Lung (tissue), 12 donors: ENCODE data around the gene HSPB2. TPM values are rescaled to one million over a fixed set of nuclear protein-coding genes. Genes with fewer than 3 reads are reported as not detected.

ENCODE experiments used
- ATAC-seq: fragments of 200-7000 bp; cut with Tn5 transposase; one replicate; pipeline ENCODE4 v1.9.1; 2020; ENCODE audit warnings: moderate number of reproducible peaks; ENCODE audit not compliant: insufficient read depth, low FRiP score
- DNase-seq, 3 donors: peaks; one replicate each; pipeline ENCODE4 v3.0.0-alpha.2; 2013 to 2017
- H3K27ac ChIP-seq, 2 donors: one replicate each; pipeline ENCODE4 v1.5.1; 2013; ENCODE audit warnings: mild to moderate bottlenecking in 2 of 2, moderate library complexity in 2 of 2, control low read depth in 1 of 2, inconsistent platforms in 1 of 2, low read depth in 1 of 2, low read length in 1 of 2
- H3K27me3 ChIP-seq, 3 donors: one replicate each; pipeline ENCODE4 v1.5.1; 2013; ENCODE audit warnings: low read length in 2 of 3; ENCODE audit not compliant: control insufficient read depth in 3 of 3, insufficient read depth in 3 of 3
- H3K36me3 ChIP-seq, 4 donors: one replicate each; pipeline ENCODE4 v1.5.1; 2013; ENCODE audit warnings: low read length in 4 of 4, mild to moderate bottlenecking in 1 of 4, moderate library complexity in 1 of 4; ENCODE audit not compliant: control insufficient read depth in 4 of 4, insufficient read depth in 4 of 4
- H3K4me1 ChIP-seq, 5 donors: one replicate each; pipeline ENCODE4 v1.5.1; 2013; ENCODE audit warnings: low read length in 5 of 5, mild to moderate bottlenecking in 2 of 5, moderate library complexity in 1 of 5; ENCODE audit not compliant: control insufficient read depth in 5 of 5, insufficient read depth in 5 of 5
- H3K4me3 ChIP-seq: one replicate; pipeline ENCODE4 v1.5.1; 2013; ENCODE audit warnings: mild to moderate bottlenecking, control low read depth, moderate library complexity
- H3K9ac ChIP-seq, 2 donors: one replicate each; pipeline ENCODE4 v1.5.1; 2013; ENCODE audit warnings: low read length in 2 of 2, control low read depth in 1 of 2; ENCODE audit not compliant: insufficient read depth in 1 of 2
- H3K9me3 ChIP-seq, 4 donors: one replicate each; pipeline ENCODE4 v1.5.1; 2013; ENCODE audit warnings: low read length in 3 of 4, mild to moderate bottlenecking in 1 of 4, moderate library complexity in 1 of 4; ENCODE audit not compliant: control insufficient read depth in 4 of 4, insufficient read depth in 3 of 4
- WGBS, 2 donors: extraction: QIAGEN DNeasy Blood & Tissue Kit; methylation state at CpG; one replicate each; pipeline ENCODE4 v1.1.7; 2013; 5-methylcytosine and 5-hydroxymethylcytosine counted together
- polyA plus RNA-seq, 2 donors: library from polyadenylated mRNA; stranded (reverse); fragments of 200-250 nt; gene quantifications; one replicate each; pipeline ENCODE4 v1.2.1, GENCODE V29; 2013
- total RNA-seq, 2 donors: library from RNA; depleted of rRNA in 1 of 2; stranded (reverse); fragments of >200 nt in 1 of 2; gene quantifications; one replicate each; pipeline ENCODE4 v1.2.1, GENCODE V29; 2014 to 2021
- TF ChIP-seq, protein P1 (sequence below): IDR thresholded peaks from 2 replicates; pipeline ENCODE4 v1.5.1; 2012; ENCODE audit warnings: mild to moderate bottlenecking; ENCODE audit errors: control extremely low read depth, extremely low read depth
- donor health status: control.
- donor health status: control.
- donor health status: Bipolar disorder and iron deficiency.
- donor health status: healthy.
- donor health status: DM: yes; HTN: yes; CAD: no.

Gene HSPB2
- total and polyA plus RNA-seq, 4 donors: 0.65 to 5.4 (median 3.8) TPM

GRCh38 chr11:111908639-111909305 is 3.8 kb upstream of the HSPB2 start:
- DNase-seq: no peak
- Histone ChIP-seq H3K27ac (peak overlapping the region in 1 of 2 donors; percentile 92), H3K9me3 (no peaks in the 10 kb centered on the region), H3K27me3 (no peaks in the 10 kb centered on the region), H3K4me3 (no peak overlapping the region), H3K36me3 (peaks cover 0 to 6% (median 0%) of the 10 kb centered on the region in 4 donors), H3K9ac (no peak overlapping the region), H3K4me1 (peaks cover 0 to 24% (median 9%) of the 10 kb centered on the region in 5 donors)
- 83 to 87% methylated on average over 5 of the region's 5 CpGs for WGBS, 2 donors
- ATAC-seq: no peak
- TF ChIP-seq, protein P1, sequence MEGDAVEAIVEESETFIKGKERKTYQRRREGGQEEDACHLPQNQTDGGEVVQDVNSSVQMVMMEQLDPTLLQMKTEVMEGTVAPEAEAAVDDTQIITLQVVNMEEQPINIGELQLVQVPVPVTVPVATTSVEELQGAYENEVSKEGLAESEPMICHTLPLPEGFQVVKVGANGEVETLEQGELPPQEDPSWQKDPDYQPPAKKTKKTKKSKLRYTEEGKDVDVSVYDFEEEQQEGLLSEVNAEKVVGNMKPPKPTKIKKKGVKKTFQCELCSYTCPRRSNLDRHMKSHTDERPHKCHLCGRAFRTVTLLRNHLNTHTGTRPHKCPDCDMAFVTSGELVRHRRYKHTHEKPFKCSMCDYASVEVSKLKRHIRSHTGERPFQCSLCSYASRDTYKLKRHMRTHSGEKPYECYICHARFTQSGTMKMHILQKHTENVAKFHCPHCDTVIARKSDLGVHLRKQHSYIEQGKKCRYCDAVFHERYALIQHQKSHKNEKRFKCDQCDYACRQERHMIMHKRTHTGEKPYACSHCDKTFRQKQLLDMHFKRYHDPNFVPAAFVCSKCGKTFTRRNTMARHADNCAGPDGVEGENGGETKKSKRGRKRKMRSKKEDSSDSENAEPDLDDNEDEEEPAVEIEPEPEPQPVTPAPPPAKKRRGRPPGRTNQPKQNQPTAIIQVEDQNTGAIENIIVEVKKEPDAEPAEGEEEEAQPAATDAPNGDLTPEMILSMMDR: no peak

DNA sequence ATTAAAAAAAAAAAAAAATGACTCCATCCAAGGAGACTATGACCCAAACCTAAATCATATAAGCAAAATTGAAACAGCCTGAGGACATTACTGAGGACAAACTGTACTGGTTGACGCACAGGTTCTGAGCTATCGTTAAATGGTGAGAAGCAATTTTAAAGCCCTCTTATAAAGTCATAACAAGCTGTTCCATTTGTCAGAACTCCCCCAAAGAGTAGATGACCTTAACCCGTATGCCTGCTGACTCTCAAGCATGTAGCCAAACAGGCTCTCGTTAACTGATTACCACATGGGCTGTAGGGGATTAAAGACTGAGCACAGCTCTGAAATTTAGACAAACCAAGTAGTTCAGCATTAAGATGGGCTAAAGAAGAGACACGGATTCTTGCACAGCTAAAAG is 3.2 kb upstream of the HSPB2 start:
- Histone ChIP-seq H3K4me3 (no peak overlapping the region), H3K27me3 (no peaks in the 10 kb centered on the region), H3K9me3 (no peaks in the 10 kb centered on the region), H3K27ac (peak overlapping the region in 1 of 2 donors; percentile 92), H3K4me1 (peaks cover 0 to 30% (median 11%) of the 10 kb centered on the region in 5 donors), H3K9ac (no peak overlapping the region), H3K36me3 (peaks cover 0 to 6% (median 0%) of the 10 kb centered on the region in 4 donors)
- TF ChIP-seq, protein P1: no peak
- ATAC-seq (no peak), DNase-seq (no peak)
- WGBS, 2 donors: 79 to 80% methylated on average over 5 of the region's 5 CpGs

DNA sequence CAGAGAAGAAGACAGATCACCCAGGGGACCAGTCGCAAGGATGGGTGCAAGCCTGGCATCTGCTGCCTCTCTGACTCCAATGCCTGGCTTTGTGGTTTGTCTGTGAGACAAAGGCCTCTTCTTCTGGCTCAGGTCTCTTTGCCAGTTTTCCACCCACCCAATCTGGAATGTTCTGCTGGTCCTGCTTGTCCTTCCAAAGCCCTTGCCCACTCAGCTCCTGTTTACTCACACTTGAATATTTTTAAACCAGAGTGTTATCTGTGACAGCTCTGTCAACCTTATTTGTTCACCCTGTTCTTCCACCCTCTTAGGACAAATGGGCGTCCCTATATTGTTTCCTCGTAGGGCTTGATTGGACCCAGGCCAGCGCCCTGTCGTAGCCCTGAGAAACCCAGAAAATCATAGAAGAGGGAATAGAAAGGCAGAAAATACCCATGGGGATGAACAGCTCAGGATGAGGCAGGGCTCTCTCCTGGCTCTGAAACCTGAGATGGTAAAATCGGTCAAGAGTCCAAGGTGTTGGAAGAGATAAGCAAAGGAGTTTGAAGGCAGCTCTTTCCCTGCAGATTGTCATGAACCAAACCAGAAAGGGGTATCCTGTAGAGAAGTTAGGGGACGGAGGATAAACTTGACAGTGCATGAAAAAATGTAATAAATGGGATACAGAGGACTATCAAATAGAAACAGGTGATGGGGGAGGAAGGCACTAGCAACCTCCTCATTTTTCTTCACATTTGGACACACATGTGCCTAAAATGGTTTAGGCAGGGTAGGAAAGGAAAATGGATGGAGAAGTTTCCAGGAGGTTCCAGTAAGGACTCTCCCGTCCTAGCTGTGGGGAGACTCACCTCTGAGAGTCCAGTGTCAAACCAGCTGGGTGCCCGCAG is 1.6 kb upstream of the HSPB2 start:
- TF ChIP-seq, protein P1: no peak
- Histone ChIP-seq H3K4me1 (peaks cover 0 to 32% (median 11%) of the 10 kb centered on the region in 5 donors), H3K4me3 (no peak overlapping the region), H3K27me3 (no peaks in the 10 kb centered on the region), H3K9me3 (no peaks in the 10 kb centered on the region), H3K9ac (no peak overlapping the region), H3K27ac (peak overlapping the region; percentile 86 to 92), H3K36me3 (peaks cover 0 to 6% (median 0%) of the 10 kb centered on the region in 4 donors)
- no peak for ATAC-seq
- 59 to 71% methylated on average over 9 of the region's 9 CpGs for WGBS, 2 donors
- no peak for DNase-seq
